HepG2 (cell line): ENCODE results near the gene AMOTL2. TPM values are rescaled to one million over a fixed set of nuclear protein-coding genes. Genes with fewer than 3 reads are reported as not detected.
A peak's percentile ranks its signal among the peaks of the same experiment; 100 is the strongest.

ENCODE experiments used
- ARID5B ChIP-seq: IDR thresholded peaks from 2 replicates; pipeline ENCODE4 v1.4.0; 2020; ENCODE audit warnings: mild to moderate bottlenecking, missing genetic modification reagents
- ATF1 ChIP-seq: IDR thresholded peaks from 2 replicates; pipeline ENCODE4 v1.6.1; 2016; ENCODE audit warnings: mild to moderate bottlenecking, control low read depth
- EP300 ChIP-seq, 3 experiments: sonication (generic) in 1 of 3; formaldehyde crosslinking in 1 of 3; IDR thresholded peaks; 2 replicates each; pipeline versions ENCODE4 v1.5.1 to v1.6.1; 2011 to 2020; ENCODE audit warnings: low read depth in 2 of 3, low read length in 2 of 3, borderline replicate concordance in 1 of 3, improper control_type of control experiment in 1 of 3, mild to moderate bottlenecking in 1 of 3, missing genetic modification reagents in 1 of 3, moderate library complexity in 1 of 3
- GABPB1 ChIP-seq: IDR thresholded peaks from 2 replicates; pipeline ENCODE4 v1.6.1; 2016; ENCODE audit warnings: mild to moderate bottlenecking, missing genetic modification reagents, moderate library complexity, missing compliant biosample characterization
- GMEB2 ChIP-seq: IDR thresholded peaks from 2 replicates; pipeline ENCODE4 v1.6.1; 2016; ENCODE audit warnings: missing biosample characterization, missing genetic modification reagents, low read depth
- HCFC1 ChIP-seq: fragments of 150-350 bp; IDR thresholded peaks from 2 replicates; pipeline ENCODE4 v1.6.1; 2014; ENCODE audit warnings: low read depth, low read length
- KLF15 ChIP-seq: sonication (generic); formaldehyde crosslinking; IDR thresholded peaks from 2 replicates; pipeline ENCODE4 v1.8.1; 2023; ENCODE audit warnings: borderline replicate concordance, mild to moderate bottlenecking, inconsistent platforms, missing genetic modification reagents, mixed read lengths
- LCORL ChIP-seq, 2 experiments: fragments of 450-650 bp in 1 of 2; sonication (generic) in 1 of 2; formaldehyde crosslinking in 1 of 2; IDR thresholded peaks; 2 replicates each; pipeline versions ENCODE4 v1.5.0 to v1.6.1; 2017 to 2020; ENCODE audit warnings: antibody characterized with exemption in 1 of 2, missing genetic modification reagents in 1 of 2
- PATZ1 ChIP-seq: sonication (generic); formaldehyde crosslinking; IDR thresholded peaks from 2 replicates; pipeline ENCODE4 v1.4.0; 2020; ENCODE audit warnings: missing genetic modification reagents
- POGZ ChIP-seq: sonication (generic); formaldehyde crosslinking; IDR thresholded peaks from 2 replicates; pipeline ENCODE4 v1.4.0; 2020; ENCODE audit warnings: mild to moderate bottlenecking, missing genetic modification reagents
- PRPF4 ChIP-seq: fragments of 200-400 bp; formaldehyde crosslinking; IDR thresholded peaks from 2 replicates; pipeline ENCODE4 v1.6.1; 2016; ENCODE audit warnings: low read length, low read depth; ENCODE audit not compliant: poor library complexity, severe bottlenecking
- RAD21 ChIP-seq: fragments of 450-650 bp; formaldehyde crosslinking; IDR thresholded peaks from 2 replicates; pipeline ENCODE4 v1.5.0; 2020; ENCODE audit warnings: mild to moderate bottlenecking
- RNF219 ChIP-seq: sonication (generic); formaldehyde crosslinking; IDR thresholded peaks from 2 replicates; pipeline ENCODE4 v1.5.0; 2020; ENCODE audit warnings: mild to moderate bottlenecking, missing genetic modification reagents
- TFAP4 ChIP-seq: sonication (generic); IDR thresholded peaks from 2 replicates; pipeline ENCODE4 v1.6.1; 2016; ENCODE audit warnings: low read depth, borderline replicate concordance
- ZNF160 ChIP-seq: sonication (generic); formaldehyde crosslinking; IDR thresholded peaks from 2 replicates; pipeline ENCODE4 v1.8.0; 2022; ENCODE audit warnings: mild to moderate bottlenecking, inconsistent platforms, missing genetic modification reagents
- ZNF329 ChIP-seq: sonication (generic); formaldehyde crosslinking; IDR thresholded peaks from 2 replicates; pipeline ENCODE4 v1.9.0; 2021; ENCODE audit warnings: low read depth, mild to moderate bottlenecking, missing genetic modification reagents
- ZNF788 ChIP-seq: sonication (generic); formaldehyde crosslinking; IDR thresholded peaks from 2 replicates; pipeline ENCODE4 v1.5.0; 2020; ENCODE audit warnings: mild to moderate bottlenecking, missing genetic modification reagents, borderline replicate concordance
- ZSCAN29 ChIP-seq: sonication (generic); formaldehyde crosslinking; conservative IDR thresholded peaks from 2 replicates; pipeline ENCODE4 v1.4.0; 2020; ENCODE audit warnings: mild to moderate bottlenecking, missing genetic modification reagents
- polyA plus RNA-seq, 8 experiments: library from polyadenylated mRNA; depleted of rRNA in 3 of 8; stranded (reverse) in 7 of 8; unstranded in 1 of 8; fragments of >200 nt; fragmentation: Illumina TruSeq in 4 of 8; extraction: Trizol in 4 of 8; gene quantifications; 2 replicates each; pipeline versions ENCODE4 v1.2.1 to v1.2.3, GENCODE V29; 2011 to 2016; ENCODE audit warnings: low read depth in 4 of 8, missing spikeins in 1 of 8, mixed read lengths in 1 of 8; ENCODE audit not compliant: insufficient read depth in 1 of 8
- total RNA-seq, 5 experiments: library from RNA; depleted of rRNA; stranded (reverse); fragments of >200 nt; fragmentation: Illumina TruSeq; extraction: Trizol; gene quantifications; 2 replicates each; pipeline ENCODE4 v1.2.3, GENCODE V29; 2016; ENCODE audit warnings: low read depth in 1 of 5

AMOTL2 gene
- total and polyA plus RNA-seq, 2 of the 13 experiments (the other 11 are each of a cell fraction or from before 2014, with no cell fraction given), result 17.3 to 18.5 TPM

GRCh38 chr3:134378384-134378783, 4.1 kb upstream of the AMOTL2 start (continued):
- TF ChIP-seq PATZ1 (peak; percentile 56), RNF219 (CRISPR knock-in tag) (no peak), TFAP4 (no peak; the same call in 1 of the 2 replicates), LCORL (IDR thresholded peaks at IDR 0.05) (no peak), LCORL (CRISPR knock-in tag; IDR thresholded peaks at IDR 0.05) (0 out of 2 replicates have a peak, but pooled peaks have one; percentile 49), ZNF788 (CRISPR knock-in tag) (peak; percentile 48; the same call in 1 of the 2 replicates), HCFC1 (no peak), EP300 (IDR thresholded peaks at IDR 0.05; ENCODE audit: low read depth in 2 of 2, low read length in 2 of 2) (no peak), EP300 (CRISPR knock-in tag; IDR thresholded peaks at IDR 0.05; ENCODE audit: borderline replicate concordance) (no peak), PRPF4 (no peak), RAD21 (CRISPR knock-in tag) (peak; percentile 82), ZNF160 (CRISPR knock-in tag) (no peak), KLF15 (CRISPR knock-in tag) (no peak), GABPB1 (no peak), ZNF329 (CRISPR knock-in tag) (no peak), ATF1 (CRISPR knock-in tag) (no peak), ZSCAN29 (CRISPR knock-in tag) (no peak), POGZ (CRISPR knock-in tag) (no peak), GMEB2 (CRISPR knock-in tag) (no peak), ARID5B (CRISPR knock-in tag) (0 out of 2 replicates have a peak, but pooled peaks have one; percentile 8)
